ENCODE measurements around the gene SYNGR3. TPM values are rescaled to one million over a fixed set of nuclear protein-coding genes. Genes with fewer than 3 reads are reported as not detected.

Gene SYNGR3
- polyA plus RNA-seq, 1 donor from 2014 or later = 61.0 TPM

DNA sequence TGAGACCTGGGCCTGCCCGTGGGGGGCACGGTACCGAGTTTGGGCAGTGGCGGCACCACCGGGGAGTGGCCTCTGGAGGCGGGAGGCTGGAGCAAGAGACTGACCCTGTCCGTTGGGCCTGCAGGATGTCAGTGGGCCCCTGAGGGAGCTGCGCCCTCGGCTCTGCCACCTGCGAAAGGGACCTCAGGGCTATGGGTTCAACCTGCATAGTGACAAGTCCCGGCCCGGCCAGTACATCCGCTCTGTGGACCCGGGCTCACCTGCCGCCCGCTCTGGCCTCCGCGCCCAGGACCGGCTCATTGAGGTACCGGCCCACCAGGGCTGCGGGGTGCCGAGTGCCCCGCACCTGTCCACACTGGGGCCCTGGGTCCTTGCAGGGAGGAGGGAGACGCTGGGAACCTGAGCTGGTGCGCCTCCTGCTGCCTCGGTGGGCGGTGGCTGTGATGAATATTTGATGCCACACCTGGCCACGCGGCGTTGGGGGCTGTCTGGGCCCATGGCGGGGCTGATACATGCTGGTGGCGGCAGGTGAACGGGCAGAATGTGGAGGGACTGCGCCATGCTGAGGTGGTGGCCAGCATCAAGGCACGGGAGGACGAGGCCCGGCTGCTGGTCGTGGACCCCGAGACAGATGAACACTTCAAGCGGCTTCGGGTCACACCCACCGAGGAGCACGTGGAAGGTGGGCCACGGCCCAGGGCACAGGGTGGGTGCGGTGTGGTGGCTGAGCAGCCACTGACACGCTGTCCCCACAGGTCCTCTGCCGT is 46.6 kb downstream of the SYNGR3 start:
- no peak overlapping the region for H3K9ac ChIP-seq (ENCODE audit: low read length)
- H3K27ac ChIP-seq (ENCODE audit: low read length) = no peak overlapping the region
- H3K9me3 ChIP-seq (ENCODE audit: low read length) = no peaks in the 10 kb centered on the region
- H3K27me3 ChIP-seq (ENCODE audit: insufficient read depth, low read depth, low read length) = no peaks in the 10 kb centered on the region
- no peak for TF ChIP-seq POLR2AphosphoS5 (IDR thresholded peaks at IDR 0.05)
- TF ChIP-seq, protein P1, sequence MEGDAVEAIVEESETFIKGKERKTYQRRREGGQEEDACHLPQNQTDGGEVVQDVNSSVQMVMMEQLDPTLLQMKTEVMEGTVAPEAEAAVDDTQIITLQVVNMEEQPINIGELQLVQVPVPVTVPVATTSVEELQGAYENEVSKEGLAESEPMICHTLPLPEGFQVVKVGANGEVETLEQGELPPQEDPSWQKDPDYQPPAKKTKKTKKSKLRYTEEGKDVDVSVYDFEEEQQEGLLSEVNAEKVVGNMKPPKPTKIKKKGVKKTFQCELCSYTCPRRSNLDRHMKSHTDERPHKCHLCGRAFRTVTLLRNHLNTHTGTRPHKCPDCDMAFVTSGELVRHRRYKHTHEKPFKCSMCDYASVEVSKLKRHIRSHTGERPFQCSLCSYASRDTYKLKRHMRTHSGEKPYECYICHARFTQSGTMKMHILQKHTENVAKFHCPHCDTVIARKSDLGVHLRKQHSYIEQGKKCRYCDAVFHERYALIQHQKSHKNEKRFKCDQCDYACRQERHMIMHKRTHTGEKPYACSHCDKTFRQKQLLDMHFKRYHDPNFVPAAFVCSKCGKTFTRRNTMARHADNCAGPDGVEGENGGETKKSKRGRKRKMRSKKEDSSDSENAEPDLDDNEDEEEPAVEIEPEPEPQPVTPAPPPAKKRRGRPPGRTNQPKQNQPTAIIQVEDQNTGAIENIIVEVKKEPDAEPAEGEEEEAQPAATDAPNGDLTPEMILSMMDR (IDR thresholded peaks at IDR 0.05; ENCODE audit: poor library complexity, severe bottlenecking) = no peak
- no peak for TF ChIP-seq EP300 (conservative IDR thresholded peaks at IDR 0.05; ENCODE audit: poor library complexity, severe bottlenecking)
- TF ChIP-seq, protein P2, sequence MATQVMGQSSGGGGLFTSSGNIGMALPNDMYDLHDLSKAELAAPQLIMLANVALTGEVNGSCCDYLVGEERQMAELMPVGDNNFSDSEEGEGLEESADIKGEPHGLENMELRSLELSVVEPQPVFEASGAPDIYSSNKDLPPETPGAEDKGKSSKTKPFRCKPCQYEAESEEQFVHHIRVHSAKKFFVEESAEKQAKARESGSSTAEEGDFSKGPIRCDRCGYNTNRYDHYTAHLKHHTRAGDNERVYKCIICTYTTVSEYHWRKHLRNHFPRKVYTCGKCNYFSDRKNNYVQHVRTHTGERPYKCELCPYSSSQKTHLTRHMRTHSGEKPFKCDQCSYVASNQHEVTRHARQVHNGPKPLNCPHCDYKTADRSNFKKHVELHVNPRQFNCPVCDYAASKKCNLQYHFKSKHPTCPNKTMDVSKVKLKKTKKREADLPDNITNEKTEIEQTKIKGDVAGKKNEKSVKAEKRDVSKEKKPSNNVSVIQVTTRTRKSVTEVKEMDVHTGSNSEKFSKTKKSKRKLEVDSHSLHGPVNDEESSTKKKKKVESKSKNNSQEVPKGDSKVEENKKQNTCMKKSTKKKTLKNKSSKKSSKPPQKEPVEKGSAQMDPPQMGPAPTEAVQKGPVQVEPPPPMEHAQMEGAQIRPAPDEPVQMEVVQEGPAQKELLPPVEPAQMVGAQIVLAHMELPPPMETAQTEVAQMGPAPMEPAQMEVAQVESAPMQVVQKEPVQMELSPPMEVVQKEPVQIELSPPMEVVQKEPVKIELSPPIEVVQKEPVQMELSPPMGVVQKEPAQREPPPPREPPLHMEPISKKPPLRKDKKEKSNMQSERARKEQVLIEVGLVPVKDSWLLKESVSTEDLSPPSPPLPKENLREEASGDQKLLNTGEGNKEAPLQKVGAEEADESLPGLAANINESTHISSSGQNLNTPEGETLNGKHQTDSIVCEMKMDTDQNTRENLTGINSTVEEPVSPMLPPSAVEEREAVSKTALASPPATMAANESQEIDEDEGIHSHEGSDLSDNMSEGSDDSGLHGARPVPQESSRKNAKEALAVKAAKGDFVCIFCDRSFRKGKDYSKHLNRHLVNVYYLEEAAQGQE (IDR thresholded peaks at IDR 0.05; ENCODE audit: borderline replicate concordance) = no peak
- TF ChIP-seq SMC3 (conservative IDR thresholded peaks at IDR 0.05; ENCODE audit: poor library complexity) = no peak
- no peak for TF ChIP-seq RAD21 (conservative IDR thresholded peaks at IDR 0.05)
- TF ChIP-seq MXI1 (conservative IDR thresholded peaks at IDR 0.05; ENCODE audit: poor library complexity, severe bottlenecking) = no peak
- no peak for TF ChIP-seq TAF1 (IDR thresholded peaks at IDR 0.05; ENCODE audit: low read depth)
- no peak for TF ChIP-seq EZH2 (IDR thresholded peaks at IDR 0.05; ENCODE audit: borderline replicate concordance, insufficient read depth, low read length, poor library complexity, severe bottlenecking)
- H3K9me2 ChIP-seq (ENCODE audit: insufficient read depth, low read length) = no peaks in the 10 kb centered on the region
- H2AFZ ChIP-seq (ENCODE audit: low read depth, low read length) = no peak overlapping the region
- H3F3A ChIP-seq (ENCODE audit: insufficient read depth, low read length, poor library complexity, severe bottlenecking) = no peaks in the 10 kb centered on the region
- H4K20me1 ChIP-seq (ENCODE audit: insufficient read depth) = no peaks in the 10 kb centered on the region
- H3K4me2 ChIP-seq (ENCODE audit: low read length) = no peak overlapping the region
- no peaks in the 10 kb centered on the region for H3K79me2 ChIP-seq (replicated peaks; ENCODE audit: insufficient read depth, low read length)
- H3K36me3 ChIP-seq (ENCODE audit: insufficient read depth, low read length) = no peaks in the 10 kb centered on the region
- no peak overlapping the region for H3K4me3 ChIP-seq (ENCODE audit: low read length)

DNA sequence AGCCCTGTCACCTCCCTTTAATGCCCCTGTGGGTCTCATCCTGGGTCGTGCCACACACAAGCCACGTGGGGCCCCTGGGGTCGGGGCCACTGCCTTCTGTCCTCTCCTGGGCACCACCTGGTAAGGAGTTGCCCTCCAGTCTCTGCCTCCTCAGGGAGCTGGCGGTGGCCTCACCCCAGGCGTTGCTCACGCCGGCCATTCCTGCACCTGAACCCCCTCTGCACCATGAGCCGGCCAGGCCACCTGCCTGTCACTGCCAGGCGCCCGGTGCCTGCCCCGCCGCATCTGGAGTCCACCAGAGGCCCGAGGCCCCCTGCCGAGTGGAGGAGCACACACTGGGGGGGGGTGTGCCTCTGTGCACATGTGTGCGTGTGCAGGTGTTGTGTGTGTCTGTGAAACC is 47.3 kb downstream of the SYNGR3 start:
- H3K4me3 ChIP-seq (ENCODE audit: low read length) = no peak overlapping the region
- no peaks in the 10 kb centered on the region for H3K27me3 ChIP-seq (ENCODE audit: insufficient read depth, low read depth, low read length)
- H3K27ac ChIP-seq (ENCODE audit: low read length) = no peak overlapping the region
- TF ChIP-seq EZH2 (IDR thresholded peaks at IDR 0.05; ENCODE audit: borderline replicate concordance, insufficient read depth, low read length, poor library complexity, severe bottlenecking) (no peak), POLR2AphosphoS5 (IDR thresholded peaks at IDR 0.05) (no peak), MXI1 (conservative IDR thresholded peaks at IDR 0.05; ENCODE audit: poor library complexity, severe bottlenecking) (no peak), EP300 (conservative IDR thresholded peaks at IDR 0.05; ENCODE audit: poor library complexity, severe bottlenecking) (no peak), TAF1 (IDR thresholded peaks at IDR 0.05; ENCODE audit: low read depth) (no peak), SMC3 (conservative IDR thresholded peaks at IDR 0.05; ENCODE audit: poor library complexity) (no peak), RAD21 (conservative IDR thresholded peaks at IDR 0.05) (no peak)
- TF ChIP-seq, protein P2 (IDR thresholded peaks at IDR 0.05; ENCODE audit: borderline replicate concordance) = no peak
- TF ChIP-seq, protein P1 (IDR thresholded peaks at IDR 0.05; ENCODE audit: poor library complexity, severe bottlenecking) = no peak
- H4K20me1 ChIP-seq (ENCODE audit: insufficient read depth) = no peaks in the 10 kb centered on the region
- no peaks in the 10 kb centered on the region for H3F3A ChIP-seq (ENCODE audit: insufficient read depth, low read length, poor library complexity, severe bottlenecking)
- no peaks in the 10 kb centered on the region for H3K9me2 ChIP-seq (ENCODE audit: insufficient read depth, low read length)
- H2AFZ ChIP-seq (ENCODE audit: low read depth, low read length) = no peak overlapping the region
- no peaks in the 10 kb centered on the region for H3K36me3 ChIP-seq (ENCODE audit: insufficient read depth, low read length)
- H3K79me2 ChIP-seq (replicated peaks; ENCODE audit: insufficient read depth, low read length) = no peaks in the 10 kb centered on the region
- H3K9me3 ChIP-seq (ENCODE audit: low read length) = no peaks in the 10 kb centered on the region
- H3K4me2 ChIP-seq (ENCODE audit: low read length) = no peak overlapping the region
- H3K9ac ChIP-seq (ENCODE audit: low read length) = no peak overlapping the region
